NT2/D1 (cell line): ENCODE results near the gene SLC39A11.

Experiments
- SUZ12 ChIP-seq: IDR thresholded peaks from 2 replicates; pipeline ENCODE4 v1.6.1; 2011; ENCODE audit not compliant: insufficient read length, insufficient read depth; ENCODE audit errors: extremely low read depth
- ZNF274 ChIP-seq: IDR thresholded peaks from 2 replicates; pipeline ENCODE4 v1.6.1; 2011; ENCODE audit warnings: mild to moderate bottlenecking, low read depth, low read length

- TF ChIP-seq ZNF274 (no peak), SUZ12 (no peak)
Observed at GRCh38 chr17:72732893-72733618, 359.4 kb downstream of the SLC39A11 start.
